ENCODE results near the gene TFIP11.

Gene TFIP11

GRCh38 chr22:26476705-26477340 lies 35.5 kb downstream of the TFIP11 start:
- no peak for DNase-seq

- DNase-seq: no peak
These were observed 37.6 kb downstream of the TFIP11 start for GRCh38 chr22:26474682-26475081.

GRCh38 chr22:26471522-26471921 lies 40.8 kb downstream of the TFIP11 start:
- DNase-seq: no peak

- no peak for DNase-seq
These were observed 41.5 kb downstream of the TFIP11 start for GRCh38 chr22:26470807-26471206.

GRCh38 chr22:26466196-26466595 lies 46.1 kb downstream of the TFIP11 start:
- DNase-seq: no peak

GRCh38 chr22:26464312-26464711 lies 48.0 kb downstream of the TFIP11 start:
- DNase-seq: no peak

GRCh38 chr22:26463688-26464087 lies 48.6 kb downstream of the TFIP11 start:
- DNase-seq: no peak

GRCh38 chr22:26463101-26463661 lies 49.1 kb downstream of the TFIP11 start:
- DNase-seq: no peak

GRCh38 chr22:26462641-26463040 lies 49.6 kb downstream of the TFIP11 start:
- DNase-seq: no peak

GRCh38 chr22:26462051-26462450 lies 50.2 kb downstream of the TFIP11 start:
- no peak for DNase-seq

- no peak for DNase-seq
These were observed 51.0 kb downstream of the TFIP11 start for GRCh38 chr22:26461188-26461810.

- DNase-seq: no peak
These were observed 52.1 kb downstream of the TFIP11 start for GRCh38 chr22:26460202-26460601.

GRCh38 chr22:26457661-26458272 lies 54.5 kb downstream of the TFIP11 start:
- DNase-seq: no peak

GRCh38 chr22:26453812-26454500 lies 58.3 kb downstream of the TFIP11 start:
- no peak for DNase-seq

- no peak for DNase-seq
These were observed 59.1 kb downstream of the TFIP11 start for GRCh38 chr22:26453216-26453615.

- no peak for DNase-seq
These were observed 59.8 kb downstream of the TFIP11 start for GRCh38 chr22:26452236-26453016.

GRCh38 chr22:26450453-26451185 lies 61.7 kb downstream of the TFIP11 start:
- no peak for DNase-seq

- DNase-seq: no peak
These were observed 63.3 kb downstream of the TFIP11 start for GRCh38 chr22:26448941-26449340.

- DNase-seq: no peak
These were observed 63.9 kb downstream of the TFIP11 start for GRCh38 chr22:26448334-26448733.

GRCh38 chr22:26447584-26448329 lies 64.5 kb downstream of the TFIP11 start:
- no peak for DNase-seq

Measured in CD4-positive, alpha-beta T cell treated with Interleukin-15 for 1 hour (primary cell).